DOHH2 (cell line): ENCODE results near the gene PRPF39.

Experiments
- H3F3A ChIP-seq: fragments of 200-600 bp; sonication (generic), shearing (Covaris generic); 2 replicates; pipeline ENCODE4 v1.6.0; 2016; ENCODE audit warnings: antibody characterized with exemption, mild to moderate bottlenecking; ENCODE audit not compliant: control insufficient read depth, insufficient read depth
- H3K27ac ChIP-seq: fragments of 200-600 bp; sonication (generic); 2 replicates; pipeline ENCODE4 v1.5.1; 2014; ENCODE audit warnings: low read depth, mild to moderate bottlenecking, low read length, moderate library complexity
- H3K27me3 ChIP-seq: fragments of 200-600 bp; sonication (generic); 2 replicates; pipeline ENCODE4 v1.6.1; 2014; ENCODE audit warnings: mild to moderate bottlenecking, low read length, mixed read lengths; ENCODE audit not compliant: control insufficient read depth
- H3K36me3 ChIP-seq: fragments of 200-600 bp; sonication (generic); 2 replicates; pipeline ENCODE4 v1.6.1; 2014; ENCODE audit warnings: mild to moderate bottlenecking, low read length, moderate library complexity, mixed read lengths; ENCODE audit not compliant: control insufficient read depth
- H3K4me1 ChIP-seq: fragments of 200-600 bp; sonication (generic); 2 replicates; pipeline ENCODE4 v1.6.1; 2014; ENCODE audit warnings: mild to moderate bottlenecking, low read length, mixed read lengths; ENCODE audit not compliant: control insufficient read depth
- H3K4me2 ChIP-seq: fragments of 200-600 bp; sonication (generic); 2 replicates; pipeline ENCODE4 v1.6.0; 2014; ENCODE audit warnings: mild to moderate bottlenecking, low read length, moderate library complexity
- H3K4me3 ChIP-seq: fragments of 200-600 bp; sonication (generic); 2 replicates; pipeline ENCODE4 v1.5.1; 2014; ENCODE audit warnings: mild to moderate bottlenecking, low read length, mixed read lengths
- H3K79me2 ChIP-seq: fragments of 200-600 bp; sonication (generic); 2 replicates; pipeline ENCODE4 v1.6.1; 2014; ENCODE audit warnings: mild to moderate bottlenecking, low read length, mixed read lengths; ENCODE audit not compliant: control insufficient read depth
- H3K9me2 ChIP-seq: fragments of 200-600 bp; sonication (generic); replicated peaks from 2 replicates; pipeline ENCODE4 v1.6.1; 2014; ENCODE audit warnings: mild to moderate bottlenecking, low read length, mixed read lengths; ENCODE audit not compliant: control insufficient read depth
- H3K9me3 ChIP-seq: fragments of 200-600 bp; sonication (generic); 2 replicates; pipeline ENCODE4 v1.6.1; 2014; ENCODE audit warnings: antibody characterized with exemption, low read length, mixed read lengths; ENCODE audit not compliant: control insufficient read depth, insufficient read depth
- H4K20me1 ChIP-seq: fragments of 200-600 bp; sonication (generic); 2 replicates; pipeline ENCODE4 v1.6.0; 2014; ENCODE audit warnings: low read depth, mild to moderate bottlenecking, antibody characterized with exemption, low read length, moderate library complexity; ENCODE audit not compliant: control insufficient read depth, insufficient read depth
- CTCF ChIP-seq: fragments of 200-600 bp; sonication (generic); IDR thresholded peaks from one replicate; pipeline ENCODE4 v1.5.1; 2014; ENCODE audit warnings: antibody characterized with exemption, mild to moderate bottlenecking, low read depth, low read length; ENCODE audit not compliant: poor library complexity, severe bottlenecking
- EZH2phosphoT487 ChIP-seq: fragments of 200-600 bp; sonication (generic); IDR thresholded peaks from 2 replicates; pipeline ENCODE4 v1.6.1; 2017; ENCODE audit warnings: borderline replicate concordance, mild to moderate bottlenecking, antibody characterized with exemption, low read length, moderate library complexity, mixed read lengths

PRPF39 gene

GRCh38 chr14:45082420-45082819 is 1.5 kb upstream of the PRPF39 start:
- no peaks in the 10 kb centered on the region for H3K9me3 ChIP-seq
- no peak overlapping the region for H3K4me3 ChIP-seq
- H3F3A ChIP-seq = no peaks in the 10 kb centered on the region
- peaks cover 13% of the 10 kb centered on the region for H4K20me1 ChIP-seq
- no peaks in the 10 kb centered on the region for H3K9me2 ChIP-seq
- no peaks in the 10 kb centered on the region for H3K27me3 ChIP-seq
- H3K79me2 ChIP-seq = peaks cover 35% of the 10 kb centered on the region
- H3K36me3 ChIP-seq = peaks cover 32% of the 10 kb centered on the region
- H3K4me1 ChIP-seq = peaks cover 30% of the 10 kb centered on the region
- no peak overlapping the region for H3K4me2 ChIP-seq
- H3K27ac ChIP-seq = no peak overlapping the region
- no peak for TF ChIP-seq CTCF
- TF ChIP-seq EZH2phosphoT487 = no peak

- Histone ChIP-seq H3K4me3 (peak overlapping the region; percentile 86), H4K20me1 (peaks cover 13% of the 10 kb centered on the region), H3K9me2 (no peaks in the 10 kb centered on the region), H3F3A (no peaks in the 10 kb centered on the region), H3K36me3 (peaks cover 40% of the 10 kb centered on the region), H3K79me2 (peaks cover 47% of the 10 kb centered on the region), H3K9me3 (no peaks in the 10 kb centered on the region), H3K4me1 (peaks cover 41% of the 10 kb centered on the region), H3K4me2 (peak overlapping the region; percentile 75), H3K27me3 (no peaks in the 10 kb centered on the region), H3K27ac (no peak overlapping the region)
- TF ChIP-seq EZH2phosphoT487 (no peak), CTCF (no peak)
Measured at GRCh38 chr14:45083617-45083975, 320 bp upstream of the PRPF39 start.

- Histone ChIP-seq H3K27me3 (no peaks in the 10 kb centered on the region), H3K9me3 (no peaks in the 10 kb centered on the region), H3K27ac (no peak overlapping the region), H3K4me3 (peak overlapping the region; percentile 86), H3F3A (no peaks in the 10 kb centered on the region), H3K9me2 (no peaks in the 10 kb centered on the region), H3K36me3 (peaks cover 49% of the 10 kb centered on the region), H3K4me2 (peak overlapping the region; percentile 75), H3K4me1 (peaks cover 54% of the 10 kb centered on the region), H3K79me2 (peaks cover 60% of the 10 kb centered on the region), H4K20me1 (peaks cover 20% of the 10 kb centered on the region)
- TF ChIP-seq CTCF (no peak), EZH2phosphoT487 (no peak)
Measured at GRCh38 chr14:45084946-45085346, 1.0 kb downstream of the PRPF39 start.

- TF ChIP-seq CTCF (no peak), EZH2phosphoT487 (no peak)
- H3K27ac ChIP-seq = no peak overlapping the region
- peaks cover 21% of the 10 kb centered on the region for H4K20me1 ChIP-seq
- H3K36me3 ChIP-seq = peaks cover 70% of the 10 kb centered on the region
- H3K4me3 ChIP-seq = peak overlapping the region; percentile 31
- no peaks in the 10 kb centered on the region for H3K27me3 ChIP-seq
- H3K9me3 ChIP-seq = no peaks in the 10 kb centered on the region
- H3F3A ChIP-seq = peaks cover 4% of the 10 kb centered on the region; the same call in 1 of the 2 replicates
- peaks cover 100% of the 10 kb centered on the region for H3K79me2 ChIP-seq
- H3K4me2 ChIP-seq = peak overlapping the region; percentile 49
- H3K9me2 ChIP-seq = no peaks in the 10 kb centered on the region
- H3K4me1 ChIP-seq = peaks cover 55% of the 10 kb centered on the region
Measured at GRCh38 chr14:45089813-45090212, 5.9 kb downstream of the PRPF39 start.
